Measurements from ENCODE around the gene ITGB3BP. TPM values are rescaled to one million over a fixed set of nuclear protein-coding genes. Genes with fewer than 3 reads are reported as not detected.

Gene ITGB3BP
- total and polyA plus RNA-seq, 4 donors, result 5.7 to 15.2 (median 7.5) TPM

GRCh38 chr1:63408331-63408730 lies 114.7 kb downstream of the ITGB3BP start:
- TF ChIP-seq SP1 (IDR thresholded peaks at IDR 0.05), result no peak
- TF ChIP-seq HNF4G (IDR thresholded peaks at IDR 0.05), result no peak
- TF ChIP-seq RXRA (IDR thresholded peaks at IDR 0.05), result no peak
- TF ChIP-seq TAF1 (conservative IDR thresholded peaks at IDR 0.05), result no peak
- no peak for TF ChIP-seq CTCF (IDR thresholded peaks at IDR 0.05; ENCODE audit: low read depth, low read length, missing input control)
- TF ChIP-seq ZBTB33 (IDR thresholded peaks at IDR 0.05), result no peak
- no peak for TF ChIP-seq EGR1 (IDR thresholded peaks at IDR 0.05; ENCODE audit: low read depth in 2 of 2)
- TF ChIP-seq JUND (IDR thresholded peaks at IDR 0.05), result no peak
- TF ChIP-seq ATF3 (IDR thresholded peaks at IDR 0.05), result no peak
- TF ChIP-seq REST (IDR thresholded peaks at IDR 0.05), result no peak
- TF ChIP-seq GABPA (IDR thresholded peaks at IDR 0.05 in 1 of 2, conservative IDR thresholded peaks at IDR 0.05 in 1 of 2), result no peak
- no peak for TF ChIP-seq MAX (IDR thresholded peaks at IDR 0.05)
- TF ChIP-seq FOXA1 (IDR thresholded peaks at IDR 0.05), result no peak
- TF ChIP-seq NR2F2 (IDR thresholded peaks at IDR 0.05), result no peak
- no peak for TF ChIP-seq RAD21 (IDR thresholded peaks at IDR 0.05)
- TF ChIP-seq YY1 (IDR thresholded peaks at IDR 0.05), result no peak
- TF ChIP-seq HNF4A (conservative IDR thresholded peaks at IDR 0.05), result no peak
- TF ChIP-seq FOXA2 (IDR thresholded peaks at IDR 0.05), result no peak
- WGBS, result 93% methylated on average over 4 of the region's 4 CpGs
- DNase-seq (ENCODE audit: low spot score), result no peak

More at GRCh38 chr1:63408331-63408730, 114.7 kb downstream of the ITGB3BP start:
- H3K9ac ChIP-seq (ENCODE audit: low read depth in 1 of 2, low read length in 2 of 2), result no peak overlapping the region
- H3K36me3 ChIP-seq (ENCODE audit: control insufficient read depth in 4 of 4, insufficient read depth in 3 of 4, low read depth in 1 of 4, low read length in 3 of 4), result peaks cover 0 to 5% (median 0%) of the 10 kb centered on the region in 4 donors
- no peak overlapping the region for H3K27ac ChIP-seq (ENCODE audit: low read depth in 1 of 2, low read length in 2 of 2)
- H3K4me3 ChIP-seq (ENCODE audit: low read depth in 1 of 3, low read length in 3 of 3), result no peak overlapping the region
- H3K9me3 ChIP-seq (ENCODE audit: control insufficient read depth in 4 of 4, low read length in 3 of 4), result no peaks in the 10 kb centered on the region
- peaks cover 0 to 5% (median 1%) of the 10 kb centered on the region in 4 donors for H3K4me1 ChIP-seq (ENCODE audit: control insufficient read depth in 4 of 4, insufficient read depth in 4 of 4, low read length in 3 of 4)
- H3K27me3 ChIP-seq (ENCODE audit: control insufficient read depth in 4 of 4, insufficient read depth in 4 of 4, low read length in 3 of 4), result no peaks in the 10 kb centered on the region

Measured in liver (tissue), 9 donors.